Ovary (tissue), 3 donors: ENCODE measurements around the gene LRP1B.

ENCODE experiments used
- EP300 ChIP-seq: sonication (generic); formaldehyde crosslinking; IDR thresholded peaks from one replicate; pipeline ENCODE4 v1.6.1; 2017; ENCODE audit warnings: antibody characterized with exemption
- POLR2A ChIP-seq: fragments of 450-650 bp; IDR thresholded peaks from one replicate; pipeline ENCODE4 v1.6.1; 2017; ENCODE audit warnings: antibody characterized with exemption, mild to moderate bottlenecking, moderate library complexity
- TF ChIP-seq, protein P1 (sequence below), 3 donors: fragments of 450-650 bp in 2 of 3; fragments of 200-600 bp in 1 of 3; IDR thresholded peaks; one replicate each; pipeline versions ENCODE4 v1.5.1 to v1.8.0; 2016 to 2022; ENCODE audit warnings: antibody characterized with exemption in 3 of 3, mild to moderate bottlenecking in 1 of 3
- donor health status: DM: no; HTN: no; CAD: no.

DNA sequence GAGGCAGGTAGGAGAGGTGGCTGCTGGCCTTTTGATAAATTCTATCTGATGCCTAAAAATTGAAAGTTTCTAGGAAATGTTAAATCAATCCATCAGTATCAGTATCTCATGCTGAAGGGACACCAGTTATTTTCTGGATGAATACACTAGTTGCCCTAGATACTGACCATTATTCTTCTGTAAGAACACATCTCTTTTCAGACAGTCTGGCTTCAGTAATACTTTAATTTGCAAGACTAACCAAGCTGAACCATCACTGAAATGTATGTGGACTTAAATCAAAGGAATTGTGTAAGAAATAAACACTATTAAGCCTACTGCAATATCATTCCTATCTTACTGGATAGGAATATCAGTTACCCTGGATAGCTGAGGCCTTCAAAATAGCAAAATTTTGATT lies 1546.3 kb downstream of the LRP1B start:
- TF ChIP-seq POLR2A (no peak), EP300 (no peak)
- TF ChIP-seq, protein P1, sequence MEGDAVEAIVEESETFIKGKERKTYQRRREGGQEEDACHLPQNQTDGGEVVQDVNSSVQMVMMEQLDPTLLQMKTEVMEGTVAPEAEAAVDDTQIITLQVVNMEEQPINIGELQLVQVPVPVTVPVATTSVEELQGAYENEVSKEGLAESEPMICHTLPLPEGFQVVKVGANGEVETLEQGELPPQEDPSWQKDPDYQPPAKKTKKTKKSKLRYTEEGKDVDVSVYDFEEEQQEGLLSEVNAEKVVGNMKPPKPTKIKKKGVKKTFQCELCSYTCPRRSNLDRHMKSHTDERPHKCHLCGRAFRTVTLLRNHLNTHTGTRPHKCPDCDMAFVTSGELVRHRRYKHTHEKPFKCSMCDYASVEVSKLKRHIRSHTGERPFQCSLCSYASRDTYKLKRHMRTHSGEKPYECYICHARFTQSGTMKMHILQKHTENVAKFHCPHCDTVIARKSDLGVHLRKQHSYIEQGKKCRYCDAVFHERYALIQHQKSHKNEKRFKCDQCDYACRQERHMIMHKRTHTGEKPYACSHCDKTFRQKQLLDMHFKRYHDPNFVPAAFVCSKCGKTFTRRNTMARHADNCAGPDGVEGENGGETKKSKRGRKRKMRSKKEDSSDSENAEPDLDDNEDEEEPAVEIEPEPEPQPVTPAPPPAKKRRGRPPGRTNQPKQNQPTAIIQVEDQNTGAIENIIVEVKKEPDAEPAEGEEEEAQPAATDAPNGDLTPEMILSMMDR (IDR thresholded peaks at IDR 0.05): no peak
